B cell (primary cell): ENCODE data around the gene GLIS1. TPM values are rescaled to one million over a fixed set of nuclear protein-coding genes. Genes with fewer than 3 reads are reported as not detected.

Experiments used
- ATAC-seq: fragments of 200-7000 bp; cut with Tn5 transposase; one replicate; pipeline ENCODE4 v1.10.0; 2021; ENCODE audit warnings: low read depth, mild to moderate bottlenecking, moderate number of reproducible peaks, moderate library complexity
- CTCF ChIA-PET: fragments of 350-600 bp; sonication (Branson Sonifier 250); formaldehyde crosslinking; loops from one replicate; lab custom pipeline; 2021; ENCODE audit warnings: antibody characterized with exemption, inconsistent platforms; lab: Charles Lee
- POLR2A ChIA-PET: fragments of 350-600 bp; sonication (Branson Sonifier 250); formaldehyde crosslinking; loops from one replicate; lab custom pipeline; 2021; ENCODE audit warnings: antibody characterized with exemption; lab: Charles Lee
- DNase-seq: peaks from one replicate; pipeline ENCODE4 v3.0.0; 2013
- H2AFZ ChIP-seq: 2 replicates; pipeline ENCODE4 v1.6.1; 2012; ENCODE audit warnings: mild to moderate bottlenecking, low read depth, low read length; ENCODE audit not compliant: insufficient read depth, poor library complexity, severe bottlenecking
- H3K27ac ChIP-seq, 2 donors: 1 replicate in 1 of 2; 2 replicates in 1 of 2; pipeline ENCODE4 v1.5.1; 2012 to 2013; ENCODE audit warnings: low read length in 2 of 2, mild to moderate bottlenecking in 2 of 2, moderate library complexity in 1 of 2
- H3K27me3 ChIP-seq, 4 experiments: fragments of 200-600 bp in 1 of 4; sonication (generic) in 1 of 4; replicated peaks in 1 of 4; 1 replicate in 2 of 4; 2 replicates in 2 of 4; pipeline versions ENCODE4 v1.6.1 to v1.7.0; 2013 to 2016; ENCODE audit warnings: low read length in 3 of 4, mild to moderate bottlenecking in 2 of 4, mixed read lengths in 1 of 4, moderate library complexity in 1 of 4; ENCODE audit not compliant: insufficient read depth in 4 of 4, control insufficient read depth in 3 of 4; ENCODE audit errors: control extremely low read depth in 1 of 4
- H3K36me3 ChIP-seq, 2 experiments: replicated peaks in 1 of 2; 1 replicate in 1 of 2; 2 replicates in 1 of 2; pipeline versions ENCODE4 v1.6.1 to v1.7.1; 2013; ENCODE audit warnings: low read length in 1 of 2; ENCODE audit not compliant: insufficient read depth in 2 of 2, control insufficient read depth in 1 of 2; ENCODE audit errors: control extremely low read depth in 1 of 2, extremely low read depth in 1 of 2
- H3K4me1 ChIP-seq, 2 donors: fragments of 200-600 bp in 1 of 2; sonication (generic) in 1 of 2; 1 replicate in 1 of 2; 2 replicates in 1 of 2; pipeline versions ENCODE4 v1.5.1 to v1.6.1; 2013 to 2017; ENCODE audit warnings: low read length in 2 of 2; ENCODE audit not compliant: control insufficient read depth in 2 of 2, insufficient read depth in 2 of 2
- H3K4me2 ChIP-seq: replicated peaks from 2 replicates; pipeline ENCODE3; 2012; ENCODE audit warnings: mild to moderate bottlenecking, low read depth, low read length; ENCODE audit not compliant: poor library complexity, severe bottlenecking
- H3K4me3 ChIP-seq, 5 experiments: fragments of 200-600 bp in 1 of 5; sonication (generic) in 1 of 5; 1 replicate in 3 of 5; 2 replicates in 2 of 5; pipeline versions ENCODE4 v1.5.1 to v1.7.0; 2011 to 2016; ENCODE audit warnings: low read length in 4 of 5, mild to moderate bottlenecking in 4 of 5, low read depth in 2 of 5, control low read depth in 1 of 5, moderate library complexity in 1 of 5; ENCODE audit not compliant: insufficient read depth in 1 of 5; ENCODE audit errors: control extremely low read depth in 1 of 5, extremely low read depth in 1 of 5
- H3K79me2 ChIP-seq: fragments of 200-600 bp; sonication (generic); one replicate; pipeline ENCODE4 v1.6.0; 2016; ENCODE audit warnings: low read length; ENCODE audit not compliant: control insufficient read depth, insufficient read depth
- H3K9ac ChIP-seq: fragments of 200-600 bp; sonication (generic); 2 replicates; pipeline ENCODE4 v1.6.1; 2017; ENCODE audit warnings: mild to moderate bottlenecking, low read length, moderate library complexity
- H3K9me3 ChIP-seq, 3 donors: one replicate each; pipeline versions ENCODE4 v1.6.1 to v1.7.1; 2013; ENCODE audit warnings: low read length in 2 of 3; ENCODE audit not compliant: control insufficient read depth in 2 of 3, insufficient read depth in 1 of 3; ENCODE audit errors: control extremely low read depth in 1 of 3
- H4K20me1 ChIP-seq: 2 replicates; pipeline ENCODE4 v1.6.0; 2012; ENCODE audit warnings: mild to moderate bottlenecking, low read length; ENCODE audit not compliant: insufficient read depth, control insufficient read depth, poor library complexity, severe bottlenecking
- H3K27ac Mint-ChIP-seq: one replicate; pipeline ENCODE4 v1.8.0; 2021; ENCODE audit warnings: mixed read lengths
- H3K27me3 Mint-ChIP-seq: one replicate; pipeline ENCODE4 v1.8.0; 2021; ENCODE audit warnings: mixed read lengths
- H3K4me1 Mint-ChIP-seq: one replicate; pipeline ENCODE4 v1.8.0; 2021; ENCODE audit warnings: mixed read lengths
- H3K4me3 Mint-ChIP-seq: one replicate; pipeline ENCODE4 v1.8.0; 2021; ENCODE audit warnings: mixed read lengths
- H3K9me3 Mint-ChIP-seq: one replicate; pipeline ENCODE4 v1.8.0; 2022; ENCODE audit warnings: mixed read lengths; ENCODE audit not compliant: insufficient read depth
- EZH2 ChIP-seq: IDR thresholded peaks from 2 replicates; pipeline ENCODE4 v1.6.1; 2012; ENCODE audit warnings: borderline replicate concordance, low read depth, mild to moderate bottlenecking, moderate library complexity, low read length; ENCODE audit not compliant: insufficient read depth, poor library complexity, severe bottlenecking
- WGBS: methylation state at CpG from one replicate; pipeline ENCODE4 v1.1.5; 2013; ENCODE audit warnings: missing lambda C conversion rate; ENCODE audit not compliant: insufficient coverage; 5-methylcytosine and 5-hydroxymethylcytosine counted together
- intact Hi-C: fragments of 100-400 bp; cut with micrococcal nuclease; formaldehyde crosslinking; loops from one replicate; pipeline ENCODE4 v1.10.0; 2022
- polyA plus RNA-seq: library from polyadenylated mRNA; depleted of rRNA; stranded (reverse); fragments of >200 nt; gene quantifications from 2 replicates; pipeline ENCODE4 v1.2.3, GENCODE V29; 2012
- total RNA-seq, 2 donors: library from RNA; stranded (reverse); fragments of 120-200 nt in 1 of 2; gene quantifications; 1 replicate in 1 of 2; 2 replicates in 1 of 2; pipeline versions ENCODE4 v1.2.3 to v1.2.4, GENCODE V29; 2013 to 2022
- TF ChIP-seq, protein P1 (sequence below): fragments of 200-600 bp; IDR thresholded peaks from one replicate; pipeline ENCODE4 v1.8.0; 2022; ENCODE audit warnings: antibody characterized with exemption, mild to moderate bottlenecking

The GLIS1 gene
- total and polyA plus RNA-seq, 2 donors (not counting 1 experiment from before 2014, with no cell fraction given): not detected

- POLR2A ChIA-PET: no interaction called here
Observed at GRCh38 chr1:53752281-53752680, 13.3 kb upstream of the GLIS1 start.

DNA sequence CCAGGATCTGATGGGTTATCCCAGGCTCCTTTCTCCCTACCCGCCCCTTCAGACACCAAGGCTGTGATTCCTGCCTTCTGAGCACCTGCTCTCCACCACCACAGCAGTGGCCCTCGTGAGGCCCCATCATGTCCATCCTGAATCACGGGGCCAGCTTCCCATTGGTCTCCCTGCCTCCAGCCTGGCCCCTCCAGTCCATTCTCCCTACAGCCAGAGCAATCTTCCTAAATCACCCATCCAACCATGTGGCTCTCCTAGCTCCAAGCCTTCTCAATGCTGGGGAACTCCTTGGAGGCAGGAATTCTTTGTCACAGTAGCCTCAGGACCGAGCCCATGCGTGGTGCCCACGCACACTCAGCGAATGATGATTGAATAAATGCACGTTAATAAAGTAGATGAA, 8.9 kb upstream of the GLIS1 start:
- Mint-ChIP-seq H3K4me1 (no peaks in the 10 kb centered on the region), H3K27me3 (peaks cover 21% of the 10 kb centered on the region), H3K4me3 (no peak overlapping the region), H3K9me3 (peaks cover 9% of the 10 kb centered on the region), H3K27ac (no peak overlapping the region)
- POLR2A ChIA-PET: no interaction called here
- peaks cover 0 to 5% (median 2%) of the 10 kb centered on the region in 4 experiments for H3K27me3 ChIP-seq
- no peak for ATAC-seq
- no peaks in the 10 kb centered on the region for H3K36me3 ChIP-seq
- no peaks in the 10 kb centered on the region for H3K79me2 ChIP-seq
- no peak overlapping the region for H3K27ac ChIP-seq
- no peaks in the 10 kb centered on the region for H3K4me1 ChIP-seq
- no peak overlapping the region for H2AFZ ChIP-seq
- CTCF ChIA-PET: no interaction called here
- H3K9me3 ChIP-seq: no peaks in the 10 kb centered on the region
- TF ChIP-seq EZH2: no peak
- TF ChIP-seq, protein P1, sequence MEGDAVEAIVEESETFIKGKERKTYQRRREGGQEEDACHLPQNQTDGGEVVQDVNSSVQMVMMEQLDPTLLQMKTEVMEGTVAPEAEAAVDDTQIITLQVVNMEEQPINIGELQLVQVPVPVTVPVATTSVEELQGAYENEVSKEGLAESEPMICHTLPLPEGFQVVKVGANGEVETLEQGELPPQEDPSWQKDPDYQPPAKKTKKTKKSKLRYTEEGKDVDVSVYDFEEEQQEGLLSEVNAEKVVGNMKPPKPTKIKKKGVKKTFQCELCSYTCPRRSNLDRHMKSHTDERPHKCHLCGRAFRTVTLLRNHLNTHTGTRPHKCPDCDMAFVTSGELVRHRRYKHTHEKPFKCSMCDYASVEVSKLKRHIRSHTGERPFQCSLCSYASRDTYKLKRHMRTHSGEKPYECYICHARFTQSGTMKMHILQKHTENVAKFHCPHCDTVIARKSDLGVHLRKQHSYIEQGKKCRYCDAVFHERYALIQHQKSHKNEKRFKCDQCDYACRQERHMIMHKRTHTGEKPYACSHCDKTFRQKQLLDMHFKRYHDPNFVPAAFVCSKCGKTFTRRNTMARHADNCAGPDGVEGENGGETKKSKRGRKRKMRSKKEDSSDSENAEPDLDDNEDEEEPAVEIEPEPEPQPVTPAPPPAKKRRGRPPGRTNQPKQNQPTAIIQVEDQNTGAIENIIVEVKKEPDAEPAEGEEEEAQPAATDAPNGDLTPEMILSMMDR: no peak
- 90% methylated on average over 5 of the region's 8 CpGs for WGBS
- H3K4me3 ChIP-seq: no peak overlapping the region
- no peak overlapping the region for H3K9ac ChIP-seq
- DNase-seq: no peak
- no peak overlapping the region for H3K4me2 ChIP-seq
- intact Hi-C loops: no loop called here
- H4K20me1 ChIP-seq: no peaks in the 10 kb centered on the region

More at GRCh38 chr1:53752281-53752680, 13.3 kb upstream of the GLIS1 start:
- Histone ChIP-seq H3K9me3 (no peaks in the 10 kb centered on the region), H2AFZ (no peak overlapping the region), H3K9ac (no peak overlapping the region), H3K27me3 (no peaks in the 10 kb centered on the region), H3K27ac (no peak overlapping the region), H3K4me2 (no peak overlapping the region), H3K4me1 (no peaks in the 10 kb centered on the region), H3K36me3 (no peaks in the 10 kb centered on the region), H3K4me3 (no peak overlapping the region), H4K20me1 (no peaks in the 10 kb centered on the region), H3K79me2 (no peaks in the 10 kb centered on the region)
- intact Hi-C loops: loop anchor here (5.0 kb wide), 1 partner anchor 475 kb away; no protein-coding TSS in a partner anchor
- Mint-ChIP-seq H3K4me1 (no peaks in the 10 kb centered on the region), H3K9me3 (no peaks in the 10 kb centered on the region), H3K4me3 (no peak overlapping the region), H3K27me3 (no peaks in the 10 kb centered on the region), H3K27ac (no peak overlapping the region)
- ATAC-seq (no peak), DNase-seq (no peak)
- CTCF ChIA-PET: no interaction called here
- 96% methylated on average over 6 of the region's 6 CpGs for WGBS
- TF ChIP-seq, protein P1: no peak
- TF ChIP-seq EZH2: no peak
